IgD-negative memory B cell (primary cell): Measurements from ENCODE around the gene CDK14. TPM values are rescaled to one million over a fixed set of nuclear protein-coding genes. Genes with fewer than 3 reads are reported as not detected.
A peak's percentile ranks its signal among the peaks of the same experiment; 100 is the strongest.

Experiments used
- H3K27ac Mint-ChIP-seq, 3 donors: one replicate each; pipeline ENCODE4 v1.8.0; 2020 to 2022; ENCODE audit warnings: mild to moderate bottlenecking in 3 of 3, mixed read lengths in 3 of 3, moderate library complexity in 1 of 3
- H3K27me3 Mint-ChIP-seq: one replicate; pipeline ENCODE4 v1.8.0; 2021; ENCODE audit warnings: mixed read lengths
- H3K36me3 Mint-ChIP-seq: one replicate; pipeline ENCODE4 v1.8.0; 2020; ENCODE audit warnings: mild to moderate bottlenecking, mixed read lengths
- H3K4me1 Mint-ChIP-seq, 3 donors: one replicate each; pipeline ENCODE4 v1.8.0; 2020 to 2022; ENCODE audit warnings: mixed read lengths in 3 of 3, mild to moderate bottlenecking in 1 of 3
- H3K4me3 Mint-ChIP-seq, 4 donors: one replicate each; pipeline ENCODE4 v1.8.0; 2020 to 2022; ENCODE audit warnings: mild to moderate bottlenecking in 4 of 4, mixed read lengths in 4 of 4, moderate library complexity in 3 of 4
- H3K9me3 Mint-ChIP-seq, 3 donors: one replicate each; pipeline ENCODE4 v1.8.0; 2020 to 2021; ENCODE audit warnings: mixed read lengths in 3 of 3, mild to moderate bottlenecking in 1 of 3
- polyA plus RNA-seq: library from polyadenylated mRNA; unstranded; fragments of 300-500 nt; fragmentation: Illumina TruSeq; gene quantifications from one replicate; pipeline ENCODE4 v1.2.3, GENCODE V29; 2021

The CDK14 gene
- polyA plus RNA-seq, 1 donor from 2014 or later = 53.0 TPM

DNA sequence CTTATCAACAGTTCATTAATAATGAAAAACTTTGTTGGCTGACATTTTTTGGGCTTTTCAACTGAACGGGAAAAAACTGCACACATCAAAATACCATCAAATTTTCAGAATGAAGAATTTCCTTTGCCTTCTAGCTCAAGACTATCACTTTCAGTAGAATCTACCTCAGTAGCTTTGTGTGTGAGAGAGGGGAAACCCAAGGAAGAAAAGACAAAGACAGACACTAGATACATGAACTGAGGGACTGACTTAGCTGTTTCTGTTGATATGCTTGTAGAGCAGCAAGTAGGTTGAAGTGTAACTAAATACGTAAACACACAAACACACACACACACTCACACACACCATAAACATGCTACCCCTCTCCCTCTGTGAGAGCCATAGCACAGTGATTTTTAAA is 257.1 kb downstream of the CDK14 start:
- H3K27me3 Mint-ChIP-seq = no peaks in the 10 kb centered on the region
- H3K4me1 Mint-ChIP-seq = peaks cover 18 to 43% (median 39%) of the 10 kb centered on the region in 3 donors
- no peak overlapping the region for H3K27ac Mint-ChIP-seq
- no peaks in the 10 kb centered on the region for H3K9me3 Mint-ChIP-seq
- no peak overlapping the region for H3K4me3 Mint-ChIP-seq
- H3K36me3 Mint-ChIP-seq = peaks cover 6% of the 10 kb centered on the region

DNA sequence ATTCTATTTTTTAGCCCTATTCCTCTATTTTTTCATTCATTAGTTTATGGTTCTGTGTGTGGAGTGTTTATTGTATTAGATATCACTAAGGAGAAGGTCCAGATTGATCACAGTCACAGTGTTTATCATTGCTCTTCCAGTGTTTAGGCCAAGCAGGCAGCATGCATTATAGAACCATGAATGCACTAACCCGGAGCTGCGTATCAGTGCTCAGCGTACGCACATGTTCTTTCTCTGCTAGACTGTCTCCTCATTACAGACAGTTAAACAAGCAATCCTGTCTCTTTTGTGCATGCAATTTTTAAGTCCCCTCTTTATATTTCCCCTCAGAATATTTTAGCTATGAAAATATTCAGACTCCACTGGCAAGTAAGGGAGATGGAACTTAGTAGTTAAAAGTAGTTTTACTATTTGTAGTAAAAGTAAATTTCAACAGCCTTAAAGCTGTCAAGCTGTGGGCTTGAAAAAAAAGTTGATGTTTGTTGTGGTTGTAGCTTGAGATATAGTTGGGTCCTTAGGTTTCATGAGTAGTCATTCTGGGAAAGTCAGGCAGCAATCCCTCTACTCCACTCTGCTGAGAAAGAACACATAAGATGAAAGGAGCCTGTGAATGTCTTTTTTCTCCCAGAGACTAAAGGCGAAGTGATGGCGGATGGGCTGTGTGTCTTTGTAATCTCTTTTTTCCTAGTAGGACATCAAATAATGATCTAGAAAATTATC is 260.4 kb downstream of the CDK14 start:
- H3K27ac Mint-ChIP-seq = no peak overlapping the region
- H3K9me3 Mint-ChIP-seq = no peaks in the 10 kb centered on the region
- peaks cover 12 to 35% (median 26%) of the 10 kb centered on the region in 3 donors for H3K4me1 Mint-ChIP-seq
- H3K36me3 Mint-ChIP-seq = peaks cover 4% of the 10 kb centered on the region
- no peaks in the 10 kb centered on the region for H3K27me3 Mint-ChIP-seq
- no peak overlapping the region for H3K4me3 Mint-ChIP-seq

DNA sequence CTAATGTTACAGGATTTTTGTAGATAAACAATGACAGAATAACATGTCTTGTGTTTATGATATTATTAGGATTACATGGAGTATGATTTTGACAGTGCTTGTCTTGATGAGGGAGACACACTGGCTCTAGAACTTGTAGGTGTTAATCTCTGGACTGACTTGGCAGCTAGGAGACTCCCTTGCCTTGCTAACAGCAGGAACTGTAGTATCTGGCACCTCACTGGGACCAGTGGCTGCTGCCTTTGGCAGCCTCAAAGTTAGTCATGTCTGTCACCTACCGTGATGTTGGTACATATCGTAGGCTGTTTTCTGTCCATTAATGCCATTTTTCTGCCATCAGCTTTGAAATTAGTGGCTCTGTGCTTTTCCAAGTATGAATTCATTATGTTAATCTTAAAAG is 261.5 kb downstream of the CDK14 start:
- Mint-ChIP-seq H3K27ac (no peak overlapping the region), H3K4me1 (peaks cover 12 to 32% (median 26%) of the 10 kb centered on the region in 3 donors), H3K36me3 (peaks cover 5% of the 10 kb centered on the region), H3K4me3 (no peak overlapping the region), H3K27me3 (no peaks in the 10 kb centered on the region), H3K9me3 (no peaks in the 10 kb centered on the region)

DNA sequence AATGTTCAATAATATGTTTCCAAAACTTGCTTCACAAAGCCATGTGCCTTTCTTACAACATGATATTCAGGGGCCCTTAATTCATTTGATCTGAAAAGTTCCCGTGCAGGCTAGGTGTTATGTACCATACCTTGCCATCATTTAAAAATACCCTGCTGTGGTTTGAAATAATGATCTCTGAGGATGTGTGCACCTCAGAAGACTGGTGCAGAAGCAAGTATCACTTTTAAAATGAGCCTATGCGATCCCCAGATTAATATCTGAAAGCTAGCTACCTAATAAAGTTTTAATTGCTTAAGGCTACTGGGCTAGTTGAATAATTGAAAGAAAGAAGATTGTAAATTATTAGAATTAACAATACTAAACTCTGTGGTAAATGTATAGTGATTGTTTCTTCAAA is 262.4 kb downstream of the CDK14 start:
- H3K4me1 Mint-ChIP-seq = peaks cover 12 to 27% (median 23%) of the 10 kb centered on the region in 3 donors
- H3K36me3 Mint-ChIP-seq = peaks cover 7% of the 10 kb centered on the region
- no peaks in the 10 kb centered on the region for H3K27me3 Mint-ChIP-seq
- H3K4me3 Mint-ChIP-seq = no peak overlapping the region
- H3K9me3 Mint-ChIP-seq = no peaks in the 10 kb centered on the region
- H3K27ac Mint-ChIP-seq = no peak overlapping the region

GRCh38 chr7:90859521-90859920 is 263.4 kb downstream of the CDK14 start:
- Mint-ChIP-seq H3K4me1 (peaks cover 10 to 23% (median 23%) of the 10 kb centered on the region in 3 donors), H3K27me3 (no peaks in the 10 kb centered on the region), H3K4me3 (no peak overlapping the region), H3K27ac (no peak overlapping the region), H3K9me3 (no peaks in the 10 kb centered on the region), H3K36me3 (peaks cover 7% of the 10 kb centered on the region)

DNA sequence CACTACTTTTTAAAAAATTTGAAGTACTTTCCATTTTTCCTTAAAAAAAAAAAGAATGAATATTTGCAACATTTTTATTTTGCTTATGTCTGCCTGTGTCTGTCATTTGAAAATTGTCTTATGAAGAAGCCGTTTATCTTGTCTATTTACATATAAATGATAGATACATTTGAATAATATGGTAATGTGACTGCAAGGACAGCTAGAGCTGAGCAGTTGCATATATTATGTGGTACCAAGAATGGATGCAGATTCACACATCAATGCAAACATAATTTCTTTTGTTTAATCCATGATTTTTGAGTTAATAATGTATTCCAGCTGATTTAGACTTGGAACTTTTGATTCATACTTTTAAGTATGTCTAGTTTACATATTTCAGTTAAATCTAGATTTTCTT is 268.0 kb downstream of the CDK14 start:
- Mint-ChIP-seq H3K4me1 (peaks cover 0 to 2% (median 1%) of the 10 kb centered on the region in 3 donors), H3K27ac (no peak overlapping the region), H3K9me3 (peaks cover 0 to 2% (median 0%) of the 10 kb centered on the region in 3 donors), H3K4me3 (no peak overlapping the region), H3K36me3 (peaks cover 9% of the 10 kb centered on the region), H3K27me3 (no peaks in the 10 kb centered on the region)

DNA sequence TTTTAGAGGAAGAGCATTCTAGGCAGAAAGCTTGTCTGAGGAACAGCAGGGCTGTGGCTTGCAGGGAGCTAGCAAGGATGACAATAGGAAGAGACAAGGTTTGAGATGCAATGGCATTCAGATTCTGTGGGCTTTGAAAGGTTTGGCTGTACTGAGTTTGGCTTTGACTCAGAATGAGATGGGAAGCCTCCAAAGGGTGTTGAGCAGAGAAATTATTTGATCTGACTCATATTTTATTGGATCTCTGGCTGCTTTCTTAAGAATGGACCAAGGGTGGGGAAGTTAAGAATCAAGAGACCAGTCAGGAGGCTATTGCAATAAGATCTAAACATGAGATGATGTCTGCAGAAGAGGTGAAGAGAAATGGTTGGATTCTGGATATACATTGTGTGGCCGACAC is 273.2 kb downstream of the CDK14 start:
- Mint-ChIP-seq H3K36me3 (peaks cover 19% of the 10 kb centered on the region), H3K27ac (peak overlapping the region in 1 of 3 donors; percentile 11), H3K4me1 (peaks cover 0 to 10% (median 6%) of the 10 kb centered on the region in 3 donors), H3K9me3 (peaks cover 0 to 3% (median 0%) of the 10 kb centered on the region in 3 donors), H3K4me3 (no peak overlapping the region), H3K27me3 (no peaks in the 10 kb centered on the region)

GRCh38 chr7:90876701-90877100 is 280.6 kb downstream of the CDK14 start:
- H3K36me3 Mint-ChIP-seq = peaks cover 17% of the 10 kb centered on the region
- H3K27me3 Mint-ChIP-seq = no peaks in the 10 kb centered on the region
- H3K4me1 Mint-ChIP-seq = peaks cover 14 to 18% (median 17%) of the 10 kb centered on the region in 3 donors
- H3K9me3 Mint-ChIP-seq = no peaks in the 10 kb centered on the region
- no peak overlapping the region for H3K4me3 Mint-ChIP-seq
- H3K27ac Mint-ChIP-seq = no peak overlapping the region

GRCh38 chr7:90877201-90877600 is 281.1 kb downstream of the CDK14 start:
- Mint-ChIP-seq H3K27me3 (no peaks in the 10 kb centered on the region), H3K4me3 (no peak overlapping the region), H3K27ac (no peak overlapping the region), H3K36me3 (peaks cover 17% of the 10 kb centered on the region), H3K9me3 (no peaks in the 10 kb centered on the region), H3K4me1 (peaks cover 12 to 16% (median 14%) of the 10 kb centered on the region in 3 donors)

DNA sequence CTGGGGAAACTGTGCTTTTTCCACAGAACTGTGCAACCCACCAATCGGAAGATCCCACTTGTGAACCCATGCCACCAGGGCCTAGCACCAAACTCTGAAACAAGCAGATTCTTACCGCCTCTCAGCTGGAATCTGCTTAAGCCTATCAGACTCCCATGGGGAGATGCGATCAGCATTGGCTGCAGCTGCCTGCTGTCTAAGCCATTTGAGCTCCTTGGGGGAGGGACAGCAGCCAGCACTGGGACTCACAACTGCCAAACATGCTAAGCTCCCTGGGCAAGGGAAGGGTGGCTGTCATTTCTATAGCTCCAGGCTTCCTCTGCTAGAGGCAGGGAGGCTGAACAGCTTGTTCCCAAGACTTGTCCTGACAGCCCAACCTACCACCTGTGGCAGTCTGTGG is 283.8 kb downstream of the CDK14 start:
- H3K36me3 Mint-ChIP-seq = peaks cover 19% of the 10 kb centered on the region
- no peak overlapping the region for H3K4me3 Mint-ChIP-seq
- H3K9me3 Mint-ChIP-seq = no peaks in the 10 kb centered on the region
- no peaks in the 10 kb centered on the region for H3K27me3 Mint-ChIP-seq
- H3K27ac Mint-ChIP-seq = no peak overlapping the region
- peaks cover 23 to 31% (median 29%) of the 10 kb centered on the region in 3 donors for H3K4me1 Mint-ChIP-seq

DNA sequence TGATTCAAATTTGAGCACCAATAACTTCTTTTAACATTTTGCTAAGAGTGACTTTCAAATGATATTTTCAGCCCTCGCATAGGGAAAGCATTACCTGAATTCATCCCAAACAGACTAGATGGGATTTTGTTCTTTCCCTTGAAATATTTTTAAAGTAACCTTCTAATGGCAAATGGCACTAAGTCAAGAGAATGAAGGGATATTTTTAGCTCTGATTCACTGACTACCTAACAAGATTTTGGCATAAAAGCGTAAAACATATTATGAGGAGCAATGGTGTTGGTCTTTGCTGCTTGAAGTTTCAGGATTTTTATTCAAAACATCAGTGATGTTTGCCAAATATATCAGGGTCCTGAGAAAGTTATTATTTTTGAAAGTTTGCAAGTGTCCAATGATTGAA is 290.3 kb downstream of the CDK14 start:
- Mint-ChIP-seq H3K9me3 (no peaks in the 10 kb centered on the region), H3K36me3 (peaks cover 5% of the 10 kb centered on the region), H3K27ac (no peak overlapping the region), H3K27me3 (no peaks in the 10 kb centered on the region), H3K4me1 (peaks cover 33 to 40% (median 33%) of the 10 kb centered on the region in 3 donors), H3K4me3 (no peak overlapping the region)

GRCh38 chr7:90889210-90889609 is 293.1 kb downstream of the CDK14 start:
- H3K36me3 Mint-ChIP-seq = peaks cover 4% of the 10 kb centered on the region
- peaks cover 37 to 44% (median 39%) of the 10 kb centered on the region in 3 donors for H3K4me1 Mint-ChIP-seq
- no peak overlapping the region for H3K4me3 Mint-ChIP-seq
- peak overlapping the region in 1 of 3 donors; percentile 71 for H3K27ac Mint-ChIP-seq
- H3K27me3 Mint-ChIP-seq = no peaks in the 10 kb centered on the region
- no peaks in the 10 kb centered on the region for H3K9me3 Mint-ChIP-seq

DNA sequence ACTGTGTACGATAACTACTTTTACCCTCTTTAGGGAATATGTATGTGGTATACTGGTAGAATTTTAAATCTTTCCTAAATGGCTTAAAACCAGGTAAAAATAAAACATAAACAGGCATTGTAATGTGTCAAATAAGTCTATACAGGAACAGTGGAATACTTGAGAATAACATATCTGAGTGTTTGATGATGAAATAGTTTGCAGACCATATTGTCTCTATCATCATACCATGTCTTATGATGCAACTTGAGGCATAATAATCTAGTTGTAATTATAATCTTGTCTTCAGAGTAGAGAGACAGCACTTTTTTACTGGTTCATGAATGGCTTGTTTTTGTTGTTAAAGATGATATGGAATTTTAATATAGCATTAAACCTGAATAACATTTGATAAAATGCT is 293.5 kb downstream of the CDK14 start:
- Mint-ChIP-seq H3K9me3 (no peaks in the 10 kb centered on the region), H3K27ac (no peak overlapping the region), H3K36me3 (peaks cover 3% of the 10 kb centered on the region), H3K4me1 (peaks cover 34 to 42% (median 39%) of the 10 kb centered on the region in 3 donors), H3K4me3 (no peak overlapping the region), H3K27me3 (no peaks in the 10 kb centered on the region)

DNA sequence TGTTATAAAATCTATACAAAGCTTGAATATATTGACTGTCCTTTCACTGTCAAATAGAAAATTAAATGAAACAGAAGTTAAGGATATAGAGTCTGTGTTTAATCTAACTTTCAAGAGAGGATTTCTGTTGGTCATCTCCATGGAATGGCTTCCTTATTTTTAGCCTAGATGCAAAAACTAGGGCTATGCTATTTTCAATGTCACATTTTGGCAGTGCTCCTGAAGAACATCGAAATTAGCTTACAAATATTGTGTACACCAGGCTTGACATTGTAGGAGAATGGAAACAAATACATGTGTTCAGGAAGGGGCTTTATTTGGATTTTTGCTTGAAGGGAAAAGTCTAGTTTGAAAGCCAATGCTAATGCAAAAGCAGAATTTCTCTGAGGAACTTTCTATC is 295.4 kb downstream of the CDK14 start:
- Mint-ChIP-seq H3K27ac (peak overlapping the region in 1 of 3 donors; percentile 32), H3K4me3 (no peak overlapping the region), H3K36me3 (peaks cover 3% of the 10 kb centered on the region), H3K9me3 (no peaks in the 10 kb centered on the region), H3K27me3 (no peaks in the 10 kb centered on the region), H3K4me1 (peaks cover 39 to 42% (median 40%) of the 10 kb centered on the region in 3 donors)

- no peaks in the 10 kb centered on the region for H3K27me3 Mint-ChIP-seq
- H3K4me3 Mint-ChIP-seq = no peak overlapping the region
- no peaks in the 10 kb centered on the region for H3K9me3 Mint-ChIP-seq
- peak overlapping the region in 1 of 3 donors; percentile 32 for H3K27ac Mint-ChIP-seq
- peaks cover 3% of the 10 kb centered on the region for H3K36me3 Mint-ChIP-seq
- H3K4me1 Mint-ChIP-seq = peaks cover 37 to 40% (median 40%) of the 10 kb centered on the region in 3 donors
Observed at GRCh38 chr7:90892213-90892612, 296.1 kb downstream of the CDK14 start.

DNA sequence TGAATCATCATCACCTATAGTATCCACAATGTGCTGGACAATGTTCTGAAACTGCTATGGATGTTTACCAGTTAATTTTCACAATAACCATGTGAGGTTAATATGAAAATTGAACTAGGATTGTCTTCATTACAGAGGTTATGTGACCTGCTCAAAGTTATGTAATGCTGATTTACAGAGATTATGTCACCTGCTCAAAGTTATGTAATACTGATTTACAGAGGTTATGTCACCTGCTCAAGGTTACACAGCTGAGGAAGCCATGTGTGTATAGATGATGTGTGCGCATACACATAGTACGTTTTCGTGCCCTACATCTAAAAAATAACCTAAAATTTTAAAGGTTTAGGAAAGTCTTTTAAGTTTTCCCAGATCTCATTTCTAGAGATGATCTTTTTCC is 298.0 kb downstream of the CDK14 start:
- peaks cover 32 to 45% (median 37%) of the 10 kb centered on the region in 3 donors for H3K4me1 Mint-ChIP-seq
- H3K4me3 Mint-ChIP-seq = no peak overlapping the region
- peak overlapping the region in 1 of 3 donors; percentile 11 for H3K27ac Mint-ChIP-seq
- H3K36me3 Mint-ChIP-seq = peaks cover 3% of the 10 kb centered on the region
- no peaks in the 10 kb centered on the region for H3K9me3 Mint-ChIP-seq
- H3K27me3 Mint-ChIP-seq = no peaks in the 10 kb centered on the region
